Nephron progenitor cell (in vitro differentiated cells): Measurements from ENCODE around the gene NCAPD3.
"Not testable (repeated sequence)": the region's sequence is repeated elsewhere in the genome, so short reads cannot be mapped to it uniquely, and the experiment has no call there.

Experiments
- DNase-seq: peaks from one replicate; pipeline ENCODE4 v3.0.0; 2021
- H3K27ac Mint-ChIP-seq: 2 replicates; pipeline ENCODE4 v1.8.0; 2021; ENCODE audit warnings: mild to moderate bottlenecking, moderate library complexity, mixed read lengths
- H3K27me3 Mint-ChIP-seq: 2 replicates; pipeline ENCODE4 v1.8.0; 2021; ENCODE audit warnings: mild to moderate bottlenecking, low read depth, mixed read lengths; ENCODE audit not compliant: poor library complexity
- H3K36me3 Mint-ChIP-seq: 2 replicates; pipeline ENCODE4 v1.8.0; 2021; ENCODE audit warnings: low read depth, mixed read lengths
- H3K4me1 Mint-ChIP-seq: 2 replicates; pipeline ENCODE4 v1.8.0; 2021; ENCODE audit warnings: mixed read lengths
- H3K4me3 Mint-ChIP-seq: 2 replicates; pipeline ENCODE4 v1.8.0; 2021; ENCODE audit warnings: mild to moderate bottlenecking, moderate library complexity, mixed read lengths
- H3K9me3 Mint-ChIP-seq: 2 replicates; pipeline ENCODE4 v1.8.0; 2021; ENCODE audit warnings: mild to moderate bottlenecking, moderate library complexity, mixed read lengths
- TF ChIP-seq, protein P1 (sequence below): fragments of 200-600 bp; sonication (generic); IDR thresholded peaks from 2 replicates; pipeline ENCODE4 v1.5.0; 2021; ENCODE audit warnings: antibody characterized with exemption

The NCAPD3 gene

DNA sequence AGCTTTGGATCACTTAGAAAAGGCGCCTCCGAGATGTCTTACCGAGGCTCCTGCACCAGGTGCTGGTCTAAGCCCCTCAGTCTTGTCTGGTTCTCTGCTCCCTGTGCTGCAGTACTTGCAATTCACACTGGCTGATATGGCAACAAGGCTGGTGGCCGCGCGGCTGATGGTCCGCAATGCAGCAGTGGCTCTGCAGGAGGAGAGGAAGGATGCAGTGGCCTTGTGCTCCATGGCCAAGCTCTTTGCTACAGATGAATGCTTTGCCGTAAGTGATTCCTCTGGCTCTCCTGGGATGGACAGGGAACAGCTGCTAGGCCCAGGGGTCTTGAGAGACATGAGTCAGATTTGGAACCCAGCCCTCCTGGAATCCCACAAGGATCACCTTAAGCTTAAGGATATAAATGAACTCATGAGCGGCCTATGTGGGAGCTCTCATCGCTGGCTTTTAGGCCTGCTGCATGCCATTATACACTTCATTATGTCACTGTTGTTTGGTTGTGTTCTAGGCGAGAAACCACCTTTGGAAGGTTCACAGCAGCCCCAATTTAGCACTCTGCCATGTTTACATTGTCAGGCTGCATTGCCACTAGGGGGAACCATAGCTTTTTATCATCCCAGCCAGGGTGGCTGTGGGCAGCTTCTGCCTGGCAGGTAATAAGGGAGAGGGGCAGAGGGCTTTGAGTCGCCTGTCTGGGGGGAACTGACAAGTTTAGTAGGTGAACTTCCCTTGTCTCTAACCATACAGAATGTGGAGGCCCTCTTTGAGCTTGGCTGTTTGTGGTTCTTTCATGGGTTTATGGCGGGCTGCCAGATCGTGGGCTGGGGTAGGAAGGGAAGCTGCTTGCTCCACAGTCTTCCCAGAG is 38.1 kb upstream of the NCAPD3 start:
- no peaks in the 10 kb centered on the region for H3K27me3 Mint-ChIP-seq
- no peak overlapping the region for H3K27ac Mint-ChIP-seq
- H3K4me3 Mint-ChIP-seq, result no peak overlapping the region
- H3K36me3 Mint-ChIP-seq, result no peaks in the 10 kb centered on the region
- DNase-seq, result peak; percentile 35
- H3K9me3 Mint-ChIP-seq, result no peaks in the 10 kb centered on the region
- H3K4me1 Mint-ChIP-seq, result peaks cover 8% of the 10 kb centered on the region
- TF ChIP-seq, protein P1, sequence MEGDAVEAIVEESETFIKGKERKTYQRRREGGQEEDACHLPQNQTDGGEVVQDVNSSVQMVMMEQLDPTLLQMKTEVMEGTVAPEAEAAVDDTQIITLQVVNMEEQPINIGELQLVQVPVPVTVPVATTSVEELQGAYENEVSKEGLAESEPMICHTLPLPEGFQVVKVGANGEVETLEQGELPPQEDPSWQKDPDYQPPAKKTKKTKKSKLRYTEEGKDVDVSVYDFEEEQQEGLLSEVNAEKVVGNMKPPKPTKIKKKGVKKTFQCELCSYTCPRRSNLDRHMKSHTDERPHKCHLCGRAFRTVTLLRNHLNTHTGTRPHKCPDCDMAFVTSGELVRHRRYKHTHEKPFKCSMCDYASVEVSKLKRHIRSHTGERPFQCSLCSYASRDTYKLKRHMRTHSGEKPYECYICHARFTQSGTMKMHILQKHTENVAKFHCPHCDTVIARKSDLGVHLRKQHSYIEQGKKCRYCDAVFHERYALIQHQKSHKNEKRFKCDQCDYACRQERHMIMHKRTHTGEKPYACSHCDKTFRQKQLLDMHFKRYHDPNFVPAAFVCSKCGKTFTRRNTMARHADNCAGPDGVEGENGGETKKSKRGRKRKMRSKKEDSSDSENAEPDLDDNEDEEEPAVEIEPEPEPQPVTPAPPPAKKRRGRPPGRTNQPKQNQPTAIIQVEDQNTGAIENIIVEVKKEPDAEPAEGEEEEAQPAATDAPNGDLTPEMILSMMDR, result peak; percentile 50

DNA sequence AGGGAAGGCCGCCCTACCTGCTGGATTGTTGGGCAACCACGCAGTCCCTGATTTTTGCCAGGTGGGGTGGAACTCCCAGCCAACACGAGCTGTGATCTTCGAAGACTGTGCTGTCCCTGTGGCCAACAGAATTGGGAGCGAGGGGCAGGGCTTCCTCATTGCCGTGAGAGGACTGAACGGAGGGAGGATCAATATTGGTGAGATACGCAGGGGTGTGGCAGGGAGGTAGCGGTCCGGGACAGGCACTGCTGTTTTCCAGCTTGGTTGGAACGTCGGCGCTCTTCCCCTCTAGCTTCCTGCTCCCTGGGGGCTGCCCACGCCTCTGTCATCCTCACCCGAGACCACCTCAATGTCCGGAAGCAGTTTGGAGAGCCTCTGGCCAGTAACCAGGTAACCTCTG is 37.2 kb upstream of the NCAPD3 start:
- TF ChIP-seq, protein P1, result no peak
- DNase-seq, result no peak
- Mint-ChIP-seq H3K27me3 (no peaks in the 10 kb centered on the region), H3K27ac (no peak overlapping the region), H3K36me3 (no peaks in the 10 kb centered on the region), H3K4me3 (no peak overlapping the region), H3K9me3 (no peaks in the 10 kb centered on the region), H3K4me1 (no peaks in the 10 kb centered on the region)

DNA sequence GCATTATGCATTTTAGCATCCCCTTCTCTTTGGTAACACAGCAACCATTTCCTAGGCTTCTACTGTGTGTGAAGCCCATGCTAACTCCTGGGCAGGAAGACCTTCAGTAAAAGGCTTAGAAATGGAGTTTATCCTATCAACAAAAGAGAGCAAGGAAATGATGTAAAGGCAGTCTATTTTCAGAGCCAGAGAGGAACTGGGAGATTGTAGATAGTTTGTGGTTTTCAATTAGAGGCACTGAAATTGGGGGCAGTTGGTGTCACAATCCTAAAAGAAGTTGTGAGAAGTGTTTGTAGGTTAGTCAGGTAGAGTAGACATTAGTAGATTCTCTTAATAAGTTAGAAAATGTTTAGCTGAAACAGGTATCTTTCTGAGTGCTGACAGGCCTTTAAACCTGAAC is 36.7 kb upstream of the NCAPD3 start:
- H3K27ac Mint-ChIP-seq, result no peak overlapping the region

DNA sequence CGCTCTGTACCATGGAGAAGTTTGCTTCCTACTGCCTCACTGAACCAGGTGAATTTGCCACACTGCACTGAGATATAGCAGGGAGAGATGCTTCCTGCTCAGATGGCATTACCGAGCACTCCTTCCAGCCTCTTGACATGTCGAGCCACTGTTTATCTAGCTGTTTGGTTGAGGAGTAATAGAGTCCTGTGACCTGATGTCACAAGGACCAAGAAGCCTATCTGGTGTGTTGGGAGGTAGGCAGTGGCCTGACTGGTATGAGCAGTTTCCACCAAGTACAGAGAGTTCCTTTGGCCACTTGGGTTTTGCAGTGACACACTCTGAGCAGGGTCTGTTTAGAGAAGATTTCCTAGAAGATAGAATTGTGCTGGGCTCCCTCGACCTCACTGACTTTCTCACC is 34.8 kb upstream of the NCAPD3 start:
- no peak overlapping the region for H3K4me3 Mint-ChIP-seq
- TF ChIP-seq, protein P1, result no peak
- no peaks in the 10 kb centered on the region for H3K36me3 Mint-ChIP-seq
- no peaks in the 10 kb centered on the region for H3K9me3 Mint-ChIP-seq
- H3K4me1 Mint-ChIP-seq, result peaks cover 10% of the 10 kb centered on the region
- no peaks in the 10 kb centered on the region for H3K27me3 Mint-ChIP-seq
- DNase-seq, result no peak
- H3K27ac Mint-ChIP-seq, result no peak overlapping the region

More for the DNA sequence above, 36.7 kb upstream of the NCAPD3 start:
- Mint-ChIP-seq H3K4me1 (no peaks in the 10 kb centered on the region), H3K27me3 (no peaks in the 10 kb centered on the region), H3K4me3 (no peak overlapping the region), H3K36me3 (no peaks in the 10 kb centered on the region), H3K9me3 (no peaks in the 10 kb centered on the region)
- TF ChIP-seq, protein P1, result no peak
- DNase-seq, result no peak

DNA sequence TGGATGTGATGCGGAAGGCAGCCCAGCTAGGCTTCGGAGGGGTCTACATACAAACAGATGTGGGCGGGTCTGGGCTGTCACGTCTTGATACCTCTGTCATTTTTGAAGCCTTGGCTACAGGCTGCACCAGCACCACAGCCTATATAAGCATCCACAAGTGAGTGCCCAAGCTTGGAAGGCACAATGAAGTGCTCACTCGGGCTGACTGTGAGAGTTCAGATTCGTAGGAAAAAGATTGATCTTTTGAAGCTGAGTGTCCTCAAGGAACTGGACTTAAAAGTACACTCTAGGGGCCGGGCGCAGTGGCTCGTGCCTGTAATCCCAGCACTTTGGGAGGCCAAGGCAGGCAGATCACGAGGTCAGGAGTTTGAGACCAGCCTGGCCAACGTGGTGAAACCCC is 33.3 kb upstream of the NCAPD3 start:
- H3K27ac Mint-ChIP-seq, result no peak overlapping the region
- peaks cover 21% of the 10 kb centered on the region for H3K4me1 Mint-ChIP-seq
- DNase-seq, result no peak
- H3K4me3 Mint-ChIP-seq, result no peak overlapping the region
- no peaks in the 10 kb centered on the region for H3K36me3 Mint-ChIP-seq
- no peaks in the 10 kb centered on the region for H3K27me3 Mint-ChIP-seq
- H3K9me3 Mint-ChIP-seq, result no peaks in the 10 kb centered on the region
- TF ChIP-seq, protein P1, result no peak

DNA sequence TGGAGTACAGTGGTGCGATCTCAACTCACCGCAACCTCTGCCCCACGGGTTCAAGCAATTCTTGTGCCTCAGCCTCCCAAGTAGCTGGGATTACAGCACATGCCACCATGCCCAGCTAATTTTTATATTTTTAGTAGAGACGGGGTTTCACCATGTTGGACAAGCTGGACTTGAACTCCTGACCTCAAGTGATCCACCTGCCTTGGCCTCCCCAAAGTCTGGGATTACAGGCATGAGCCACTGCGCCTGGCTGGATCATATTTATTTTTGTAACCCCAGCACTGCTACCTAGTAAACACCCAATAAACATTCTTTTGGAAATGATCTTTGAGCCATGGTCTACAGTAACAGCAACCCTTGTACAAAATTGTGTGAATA is 31.4 kb upstream of the NCAPD3 start:
- not testable (repeated sequence) for H3K36me3 Mint-ChIP-seq, H3K9me3 Mint-ChIP-seq, H3K4me3 Mint-ChIP-seq, DNase-seq, H3K27me3 Mint-ChIP-seq, H3K27ac Mint-ChIP-seq
- peaks cover 28% of the 10 kb centered on the region for H3K4me1 Mint-ChIP-seq
